Sigmoid colon (tissue), 7 donors: ENCODE data around the gene AMACR. TPM values are rescaled to one million over a fixed set of nuclear protein-coding genes. Genes with fewer than 3 reads are reported as not detected.
A peak's percentile ranks its signal among the peaks of the same experiment; 100 is the strongest.

ENCODE experiments used
- DNase-seq: peaks from one replicate; pipeline ENCODE4 v3.0.0-alpha.2; 2019
- H3K27ac ChIP-seq, 4 donors: fragments of 200-600 bp; sonication (generic); one replicate each; pipeline ENCODE4 v1.5.1; 2016 to 2019; ENCODE audit warnings: mild to moderate bottlenecking in 1 of 4
- H3K27me3 ChIP-seq, 3 donors: fragments of 200-600 bp; sonication (generic); one replicate each; pipeline ENCODE4 v1.5.1; 2019; ENCODE audit warnings: mild to moderate bottlenecking in 1 of 3
- H3K36me3 ChIP-seq, 4 donors: fragments of 200-600 bp; sonication (generic); one replicate each; pipeline ENCODE4 v1.5.1; 2016 to 2019
- H3K4me1 ChIP-seq, 4 donors: fragments of 200-600 bp; sonication (generic); one replicate each; pipeline ENCODE4 v1.5.1; 2017 to 2019
- H3K4me3 ChIP-seq, 4 donors: fragments of 200-600 bp; sonication (generic); one replicate each; pipeline ENCODE4 v1.5.1; 2017 to 2019; ENCODE audit warnings: mild to moderate bottlenecking in 2 of 4, moderate library complexity in 1 of 4
- H3K9me3 ChIP-seq, 4 donors: fragments of 200-600 bp in 3 of 4; sonication (generic) in 3 of 4; one replicate each; pipeline versions ENCODE4 v1.5.1 to v1.6.1; 2013 to 2019
- CTCF ChIP-seq, 4 experiments: fragments of 450-650 bp in 3 of 4; fragments of 200-600 bp in 1 of 4; IDR thresholded peaks; one replicate each; pipeline ENCODE4 v1.5.1; 2016 to 2019; ENCODE audit warnings: antibody characterized with exemption in 4 of 4, mild to moderate bottlenecking in 3 of 4, moderate library complexity in 2 of 4
- EP300 ChIP-seq, 4 donors: sonication (generic); formaldehyde crosslinking; IDR thresholded peaks; one replicate each; pipeline ENCODE4 v1.6.1; 2017; ENCODE audit warnings: antibody characterized with exemption in 4 of 4
- POLR2A ChIP-seq, 2 donors: fragments of 450-650 bp; IDR thresholded peaks; one replicate each; pipeline ENCODE4 v1.6.1; 2016; ENCODE audit warnings: antibody characterized with exemption in 2 of 2, mild to moderate bottlenecking in 2 of 2, moderate library complexity in 2 of 2
- POLR2AphosphoS5 ChIP-seq, 4 donors: sonication (generic); formaldehyde crosslinking; IDR thresholded peaks; one replicate each; pipeline ENCODE4 v1.6.1; 2017; ENCODE audit warnings: antibody characterized with exemption in 4 of 4
- WGBS, 2 donors: extraction: QIAGEN DNeasy Blood & Tissue Kit; methylation state at CpG; one replicate each; pipeline ENCODE4 v1.1.7; 2013; 5-methylcytosine and 5-hydroxymethylcytosine counted together
- intact Hi-C: fragments of 100-400 bp; cut with DNase I; formaldehyde crosslinking; loops from one replicate; pipeline ENCODE4 v1.15.1; 2023
- polyA plus RNA-seq, 3 donors: library from polyadenylated mRNA; stranded (reverse); fragments of 200-250 nt; gene quantifications; one replicate each; pipeline ENCODE4 v1.2.3, GENCODE V29; 2013
- total RNA-seq, 4 donors: library from RNA; depleted of rRNA; stranded (reverse); fragments of >200 nt; gene quantifications; one replicate each; pipeline ENCODE4 v1.1.0, GENCODE V29; 2016
- donor health status: healthy with polysubstance abuse.
- donor health status: Bipolar disorder and iron deficiency.
- donor health status: healthy.

Gene AMACR
- total and polyA plus RNA-seq, 7 donors = 5.3 to 106 (median 11.4) TPM

- H3K4me3 ChIP-seq = no peak overlapping the region
- peaks cover 0 to 19% (median 4%) of the 10 kb centered on the region in 4 donors for H3K4me1 ChIP-seq
- no peaks in the 10 kb centered on the region for H3K9me3 ChIP-seq
- intact Hi-C loops = no loop called here
- H3K27ac ChIP-seq = no peak overlapping the region
- H3K36me3 ChIP-seq = no peaks in the 10 kb centered on the region
- no peaks in the 10 kb centered on the region for H3K27me3 ChIP-seq
- DNase-seq = no peak
- TF ChIP-seq POLR2A (IDR thresholded peaks at IDR 0.05) (no peak), CTCF (IDR thresholded peaks at IDR 0.05) (no peak), POLR2AphosphoS5 (IDR thresholded peaks at IDR 0.05) (no peak), EP300 (IDR thresholded peaks at IDR 0.05) (no peak)
- WGBS, 2 donors = 94 to 95% methylated on average over 1 of the region's 1 CpG
Observed at GRCh38 chr5:34054400-34054729, 46.5 kb upstream of the AMACR start.

- H3K9me3 ChIP-seq = no peaks in the 10 kb centered on the region
- H3K4me3 ChIP-seq = no peak overlapping the region
- intact Hi-C loops = no loop called here
- TF ChIP-seq POLR2AphosphoS5 (IDR thresholded peaks at IDR 0.05) (no peak), EP300 (IDR thresholded peaks at IDR 0.05) (no peak)
- H3K27me3 ChIP-seq = no peaks in the 10 kb centered on the region
- H3K36me3 ChIP-seq = no peaks in the 10 kb centered on the region
- H3K4me1 ChIP-seq = peaks cover 0 to 19% (median 4%) of the 10 kb centered on the region in 4 donors
- WGBS, 2 donors = 88 to 94% methylated on average over 5 of the region's 5 CpGs
- DNase-seq = no peak
- H3K27ac ChIP-seq = peak overlapping the region in 2 of 4 donors; percentile 7 to 19
Observed at GRCh38 chr5:34053571-34054399, 45.9 kb upstream of the AMACR start.

GRCh38 chr5:34053133-34053532 is 45.3 kb upstream of the AMACR start:
- H3K27me3 ChIP-seq = no peaks in the 10 kb centered on the region
- TF ChIP-seq POLR2A (IDR thresholded peaks at IDR 0.05) (no peak), EP300 (IDR thresholded peaks at IDR 0.05) (no peak), CTCF (IDR thresholded peaks at IDR 0.05) (no peak), POLR2AphosphoS5 (IDR thresholded peaks at IDR 0.05) (no peak)
- intact Hi-C loops = no loop called here

GRCh38 chr5:34051374-34051980 is 43.6 kb upstream of the AMACR start:
- Histone ChIP-seq H3K4me3 (no peak overlapping the region), H3K27ac (no peak overlapping the region), H3K4me1 (peaks cover 0 to 19% (median 4%) of the 10 kb centered on the region in 4 donors), H3K36me3 (no peaks in the 10 kb centered on the region), H3K27me3 (no peaks in the 10 kb centered on the region), H3K9me3 (no peaks in the 10 kb centered on the region)
- no peak for DNase-seq
- WGBS, 2 donors = 92 to 93% methylated on average over 4 of the region's 4 CpGs
- TF ChIP-seq POLR2A (IDR thresholded peaks at IDR 0.05) (no peak), CTCF (IDR thresholded peaks at IDR 0.05) (no peak), POLR2AphosphoS5 (IDR thresholded peaks at IDR 0.05) (no peak), EP300 (IDR thresholded peaks at IDR 0.05) (no peak)
- intact Hi-C loops = no loop called here

More at GRCh38 chr5:34053133-34053532, 45.3 kb upstream of the AMACR start:
- Histone ChIP-seq H3K27ac (peak overlapping the region in 2 of 4 donors; percentile 7 to 19), H3K4me3 (no peak overlapping the region), H3K9me3 (no peaks in the 10 kb centered on the region), H3K4me1 (peaks cover 0 to 19% (median 4%) of the 10 kb centered on the region in 4 donors), H3K36me3 (no peaks in the 10 kb centered on the region)
- WGBS, 2 donors = 81 to 89% methylated on average over 2 of the region's 2 CpGs
- DNase-seq = no peak

- no peaks in the 10 kb centered on the region for H3K9me3 ChIP-seq
- peaks cover 0 to 45% (median 35%) of the 10 kb centered on the region in 4 donors for H3K4me1 ChIP-seq
- TF ChIP-seq POLR2A (IDR thresholded peaks at IDR 0.05) = no peak
- TF ChIP-seq POLR2AphosphoS5 (IDR thresholded peaks at IDR 0.05) = no peak
- no peak for TF ChIP-seq CTCF (IDR thresholded peaks at IDR 0.05)
- TF ChIP-seq EP300 (IDR thresholded peaks at IDR 0.05) = no peak
- intact Hi-C loops = no loop called here
- H3K27ac ChIP-seq = no peak overlapping the region
- H3K36me3 ChIP-seq = no peaks in the 10 kb centered on the region
- H3K4me3 ChIP-seq = no peak overlapping the region
- DNase-seq = no peak
- no peaks in the 10 kb centered on the region for H3K27me3 ChIP-seq
Observed at GRCh38 chr5:34047774-34048572, 40.1 kb upstream of the AMACR start.
